ENCODE results near the gene PAPOLB. TPM values are rescaled to one million over a fixed set of nuclear protein-coding genes. Genes with fewer than 3 reads are reported as not detected.

PAPOLB gene
- total RNA-seq, 1 experiment from 2014 or later = not detected

DNA sequence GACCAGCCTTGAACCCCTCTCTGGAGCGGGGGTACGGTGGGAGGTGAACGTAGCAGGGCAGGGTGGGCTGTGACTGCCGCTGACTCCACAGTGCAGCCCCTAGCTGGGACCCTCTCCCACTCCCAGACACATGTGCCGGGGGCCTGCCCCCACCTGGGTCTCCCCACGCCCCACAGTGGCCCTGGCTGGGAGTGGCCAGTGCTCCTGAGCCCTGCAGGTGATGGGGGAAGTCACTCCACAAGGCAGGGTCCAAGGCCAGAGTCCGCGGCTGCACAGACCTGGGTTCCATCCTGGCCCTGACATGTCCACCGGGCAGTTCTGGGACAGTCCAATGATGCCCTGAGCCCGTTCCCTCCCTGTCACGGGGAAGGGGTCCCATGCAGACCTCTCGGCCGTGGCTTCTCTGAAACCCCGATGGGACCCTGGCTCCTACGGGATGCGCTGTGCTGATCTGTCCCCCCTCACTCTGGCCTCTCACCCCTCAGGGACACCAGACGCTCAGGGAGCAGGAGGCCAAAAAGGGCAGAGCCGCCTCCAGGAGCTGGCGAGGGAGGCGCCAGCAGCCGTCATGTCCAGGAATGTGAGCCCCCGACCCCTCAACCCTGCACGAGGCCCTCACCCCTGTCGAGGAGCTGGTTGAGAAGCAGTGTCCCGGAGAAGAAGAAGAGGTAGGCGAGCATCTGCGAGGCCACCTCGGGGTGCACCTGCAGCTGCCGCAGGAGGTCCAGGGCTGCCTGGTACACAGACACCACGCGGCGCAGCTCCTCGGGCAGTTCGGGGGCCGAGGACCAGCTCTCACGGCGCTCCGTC, 46.0 kb downstream of the PAPOLB start:
- Histone ChIP-seq H3K4me1 (replicated peaks; ENCODE audit: insufficient read depth) (no peaks in the 10 kb centered on the region), H3K9me3 (ENCODE audit: insufficient read depth, low read depth) (no peaks in the 10 kb centered on the region), H2AFZ (no peak overlapping the region), H3K79me2 (ENCODE audit: low read depth) (no peaks in the 10 kb centered on the region), H3K4me3 (no peak overlapping the region), H3K27ac (no peak overlapping the region), H3K4me2 (no peak overlapping the region), H4K20me1 (ENCODE audit: insufficient read depth) (no peaks in the 10 kb centered on the region), H3K9me2 (ENCODE audit: insufficient read depth) (no peaks in the 10 kb centered on the region), H3F3A (ENCODE audit: insufficient read depth, low read depth) (no peaks in the 10 kb centered on the region), H3K27me3 (ENCODE audit: insufficient read depth, low read depth) (peaks cover 91% of the 10 kb centered on the region), H3K36me3 (ENCODE audit: low read depth) (no peaks in the 10 kb centered on the region)
- ChIA-PET POLR2A (ENCODE audit: unreplicated experiment) (no interaction called here), CTCF (no interaction called here)
- intact Hi-C loops (cut with micrococcal nuclease; ENCODE audit: unreplicated experiment) = no loop called here
- no peak for DNase-seq
- TF ChIP-seq EZH2 (IDR thresholded peaks at IDR 0.05; ENCODE audit: low read depth) = no peak
- TF ChIP-seq, protein P1, sequence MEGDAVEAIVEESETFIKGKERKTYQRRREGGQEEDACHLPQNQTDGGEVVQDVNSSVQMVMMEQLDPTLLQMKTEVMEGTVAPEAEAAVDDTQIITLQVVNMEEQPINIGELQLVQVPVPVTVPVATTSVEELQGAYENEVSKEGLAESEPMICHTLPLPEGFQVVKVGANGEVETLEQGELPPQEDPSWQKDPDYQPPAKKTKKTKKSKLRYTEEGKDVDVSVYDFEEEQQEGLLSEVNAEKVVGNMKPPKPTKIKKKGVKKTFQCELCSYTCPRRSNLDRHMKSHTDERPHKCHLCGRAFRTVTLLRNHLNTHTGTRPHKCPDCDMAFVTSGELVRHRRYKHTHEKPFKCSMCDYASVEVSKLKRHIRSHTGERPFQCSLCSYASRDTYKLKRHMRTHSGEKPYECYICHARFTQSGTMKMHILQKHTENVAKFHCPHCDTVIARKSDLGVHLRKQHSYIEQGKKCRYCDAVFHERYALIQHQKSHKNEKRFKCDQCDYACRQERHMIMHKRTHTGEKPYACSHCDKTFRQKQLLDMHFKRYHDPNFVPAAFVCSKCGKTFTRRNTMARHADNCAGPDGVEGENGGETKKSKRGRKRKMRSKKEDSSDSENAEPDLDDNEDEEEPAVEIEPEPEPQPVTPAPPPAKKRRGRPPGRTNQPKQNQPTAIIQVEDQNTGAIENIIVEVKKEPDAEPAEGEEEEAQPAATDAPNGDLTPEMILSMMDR (conservative IDR thresholded peaks at IDR 0.05) = peak; percentile 56
- no TSS peak for BruUV-seq (replicated peaks)

DNA sequence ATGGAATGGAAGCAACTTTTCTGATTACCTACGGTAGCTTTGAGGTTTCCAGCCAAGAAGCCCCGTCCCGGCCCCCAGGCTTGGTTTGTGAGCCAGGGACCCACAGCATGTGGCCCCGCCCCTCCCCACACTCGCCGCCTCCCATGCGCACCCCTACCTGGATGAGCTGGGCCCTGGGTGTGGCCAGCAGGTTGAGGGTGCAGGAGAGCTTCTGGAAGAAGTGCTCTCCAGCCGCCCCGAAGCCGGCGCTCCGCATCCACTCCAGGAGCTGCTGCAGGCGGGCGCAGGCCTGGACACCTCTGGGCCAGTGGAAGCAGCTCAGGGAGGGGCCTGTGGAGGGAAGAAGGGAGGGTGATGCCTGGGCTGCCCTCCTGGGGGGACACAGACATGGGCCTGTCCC, 46.7 kb downstream of the PAPOLB start:
- no TSS peak for BruUV-seq (replicated peaks)
- intact Hi-C loops (cut with micrococcal nuclease; ENCODE audit: unreplicated experiment) = no loop called here
- Histone ChIP-seq H3K79me2 (ENCODE audit: low read depth) (no peaks in the 10 kb centered on the region), H3K27ac (no peak overlapping the region), H3K9me2 (ENCODE audit: insufficient read depth) (no peaks in the 10 kb centered on the region), H3K27me3 (ENCODE audit: insufficient read depth, low read depth) (peaks cover 91% of the 10 kb centered on the region), H2AFZ (no peak overlapping the region), H4K20me1 (ENCODE audit: insufficient read depth) (no peaks in the 10 kb centered on the region), H3K4me1 (replicated peaks; ENCODE audit: insufficient read depth) (no peaks in the 10 kb centered on the region), H3K4me3 (no peak overlapping the region), H3K36me3 (ENCODE audit: low read depth) (no peaks in the 10 kb centered on the region), H3K9me3 (ENCODE audit: insufficient read depth, low read depth) (no peaks in the 10 kb centered on the region), H3K4me2 (no peak overlapping the region), H3F3A (ENCODE audit: insufficient read depth, low read depth) (no peaks in the 10 kb centered on the region)
- no peak for TF ChIP-seq EZH2 (IDR thresholded peaks at IDR 0.05; ENCODE audit: low read depth)
- TF ChIP-seq, protein P1 (conservative IDR thresholded peaks at IDR 0.05) = no peak
- CTCF ChIA-PET = no interaction called here
- POLR2A ChIA-PET (ENCODE audit: unreplicated experiment) = no interaction called here
- no peak for DNase-seq

DNA sequence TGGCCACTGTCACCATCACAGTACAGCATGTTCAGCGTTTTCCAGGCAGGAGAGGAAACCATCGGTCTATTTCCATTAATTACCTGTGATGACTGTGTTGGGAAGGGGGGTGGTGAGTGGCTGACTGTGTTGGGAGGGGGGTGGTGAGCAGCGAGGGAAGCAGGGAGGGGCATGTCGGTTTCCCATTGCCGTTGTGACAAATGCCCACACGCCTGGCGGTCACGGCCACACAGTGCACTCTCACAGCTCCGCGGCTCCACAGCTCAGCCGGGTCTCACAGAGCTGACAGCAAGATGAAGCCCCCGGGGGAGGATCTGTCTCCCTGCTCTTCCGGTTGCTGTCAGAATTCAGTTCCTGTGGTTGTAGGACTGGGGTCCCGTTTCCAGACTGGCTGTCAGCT, 47.4 kb downstream of the PAPOLB start:
- BruUV-seq (replicated peaks) = no TSS peak
- Histone ChIP-seq H4K20me1 (ENCODE audit: insufficient read depth) (no peaks in the 10 kb centered on the region), H3K9me3 (ENCODE audit: insufficient read depth, low read depth) (no peaks in the 10 kb centered on the region), H3K27ac (no peak overlapping the region), H3K4me1 (replicated peaks; ENCODE audit: insufficient read depth) (no peaks in the 10 kb centered on the region), H3F3A (ENCODE audit: insufficient read depth, low read depth) (no peaks in the 10 kb centered on the region), H3K36me3 (ENCODE audit: low read depth) (no peaks in the 10 kb centered on the region), H3K79me2 (ENCODE audit: low read depth) (no peaks in the 10 kb centered on the region), H3K9me2 (ENCODE audit: insufficient read depth) (no peaks in the 10 kb centered on the region), H3K27me3 (ENCODE audit: insufficient read depth, low read depth) (peaks cover 89% of the 10 kb centered on the region), H3K4me2 (no peak overlapping the region), H2AFZ (no peak overlapping the region), H3K4me3 (no peak overlapping the region)
- intact Hi-C loops (cut with micrococcal nuclease; ENCODE audit: unreplicated experiment) = no loop called here
- no peak for DNase-seq
- ChIA-PET POLR2A (ENCODE audit: unreplicated experiment) (no interaction called here), CTCF (no interaction called here)
- TF ChIP-seq EZH2 (IDR thresholded peaks at IDR 0.05; ENCODE audit: low read depth) = no peak
- TF ChIP-seq, protein P1 (conservative IDR thresholded peaks at IDR 0.05) = no peak

Data from PC-9 (cell line).